Cardiac atrium fibroblast (primary cell): ENCODE results near the gene CCL23. TPM values are rescaled to one million over a fixed set of nuclear protein-coding genes. Genes with fewer than 3 reads are reported as not detected.

Experiments
- total RNA-seq: library from RNA; depleted of rRNA; stranded (reverse); fragments of >200 nt; gene quantifications from 2 replicates; pipeline ENCODE4 v1.2.3, GENCODE V29; 2015

CCL23 gene
- not detected in 2 replicates for total RNA-seq

GRCh38 chr17:36017799-36018198, at the start of gene CCL23:
Gene CCL23 (minus strand): TSS chr17:36017972. CDS start chr17:36017897, 75 bp downstream.

GRCh38 chr17:36063786-36064541, 46.2 kb upstream of the CCL23 start, which contains the start of gene CCL18:
Gene CCL18 (plus strand): TSS chr17:36064272. CDS start chr17:36064343, 71 bp downstream.

GRCh38 chr17:36001110-36001771, 16.5 kb downstream of the CCL23 start, which contains the start of gene CCL15:
Gene CCL15 (minus strand): TSS chr17:36001553. CDS start chr17:36001492, 61 bp downstream.

GRCh38 chr17:35986643-35987042, 31.1 kb downstream of the CCL23 start, which contains the start of gene CCL14:
Gene CCL14 (minus strand): TSS chr17:35986729. CDS start chr17:35986649, 80 bp downstream.

GRCh38 chr17:35981246-35981645, 36.5 kb downstream of the CCL23 start, which contains the start of gene CCL16:
Gene CCL16 (minus strand): TSS chr17:35981497. CDS start chr17:35981420, 77 bp downstream.

Other genes starting within 250 kb of the CCL23 start
- 0.32 TPM in 1 of 2 replicates, not detected in the other for gene MMP28, start 222.3 kb downstream of the CCL23 start, total RNA-seq
- gene TAF15, start 208.5 kb downstream of the CCL23 start, total RNA-seq, result 17.3 and 36.5 TPM in 2 replicates
- not detected in 2 replicates for gene HEATR9, start 149.1 kb downstream of the CCL23 start, total RNA-seq
- 1.6 TPM in 1 of 2 replicates, not detected in the other for gene CCL5, start 137.6 kb downstream of the CCL23 start, total RNA-seq
- not detected in 2 replicates for gene RDM1, start 87.2 kb downstream of the CCL23 start, total RNA-seq
- not detected in 2 replicates for gene LYZL6, start 74.3 kb downstream of the CCL23 start, total RNA-seq
- gene CCL16, start 36.5 kb downstream of the CCL23 start, total RNA-seq, result not detected in 2 replicates
- gene CCL14, start 31.2 kb downstream of the CCL23 start, total RNA-seq, result 0.90 and 4.9 TPM in 2 replicates
- gene CCL15, start 16.4 kb downstream of the CCL23 start, total RNA-seq, result not detected in 2 replicates
- gene CCL18, start 46.3 kb upstream of the CCL23 start, total RNA-seq, result not detected in 2 replicates
- not detected in 2 replicates for gene CCL3, start 72.2 kb upstream of the CCL23 start, total RNA-seq
- not detected in 2 replicates for gene CCL4, start 85.9 kb upstream of the CCL23 start, total RNA-seq
- 1.9 TPM in 1 of 2 replicates, not detected in the other for gene TBC1D3B, start 158.7 kb upstream of the CCL23 start, total RNA-seq
- gene CCL3L1, start 178.8 kb upstream of the CCL23 start, total RNA-seq, result not detected in 2 replicates
- not detected in 2 replicates for gene CCL4L2, start 193.1 kb upstream of the CCL23 start, total RNA-seq
- gene TBC1D3I, start 246.6 kb upstream of the CCL23 start, total RNA-seq, result 0.32 TPM in 1 of 2 replicates, not detected in the other